Measurements from ENCODE around the gene MFN2. TPM values are rescaled to one million over a fixed set of nuclear protein-coding genes. Genes with fewer than 3 reads are reported as not detected.
"Not testable (repeated sequence)": the region's sequence is repeated elsewhere in the genome, so short reads cannot be mapped to it uniquely, and the experiment has no call there.

MFN2 gene
- total RNA-seq, 3 donors from 2014 or later (not counting 1 experiment from before 2014, with no cell fraction given) = 54.7 to 65.9 (median 55.8) TPM

GRCh38 chr1:12029720-12030339 is 49.6 kb downstream of the MFN2 start:
- intact Hi-C loops (cut with micrococcal nuclease) = no loop called here

GRCh38 chr1:12031039-12031980 is 51.1 kb downstream of the MFN2 start:
- WGBS (ENCODE audit: insufficient coverage) = 92% methylated on average over 19 of the region's 20 CpGs
- no peak overlapping the region for H3K4me3 Mint-ChIP-seq
- Histone ChIP-seq H3K4me1 (ENCODE audit: control insufficient read depth, insufficient read depth, low read length) (peaks cover 2% of the 10 kb centered on the region), H3K4me3 (ENCODE audit: low read length) (no peak overlapping the region), H3K36me3 (ENCODE audit: control insufficient read depth, insufficient read depth, low read length) (peaks cover 44% of the 10 kb centered on the region), H3K27ac (ENCODE audit: low read length) (no peak overlapping the region), H3K27me3 (ENCODE audit: control insufficient read depth, insufficient read depth, low read length) (no peaks in the 10 kb centered on the region), H3K9me3 (ENCODE audit: control insufficient read depth, insufficient read depth, low read length) (no peaks in the 10 kb centered on the region)
- H3K36me3 Mint-ChIP-seq = peaks cover 11% of the 10 kb centered on the region
- intact Hi-C loops (cut with micrococcal nuclease) = no loop called here
- peak; percentile 19 for TF ChIP-seq CTCF (IDR thresholded peaks at IDR 0.05)
- peaks cover 0 to 10% of the 10 kb centered on the region in 2 donors for H3K4me1 Mint-ChIP-seq
- ATAC-seq (peak in 1 of 3 donors; percentile 44), DNase-seq (peak in 1 of 2 donors; percentile 48)
- no peak overlapping the region for H3K27ac Mint-ChIP-seq
- no peaks in the 10 kb centered on the region for H3K9me3 Mint-ChIP-seq
- no peaks in the 10 kb centered on the region for H3K27me3 Mint-ChIP-seq (ENCODE audit: low read depth in 2 of 2)

More at GRCh38 chr1:12029720-12030339, 49.6 kb downstream of the MFN2 start:
- Mint-ChIP-seq H3K27me3 (ENCODE audit: low read depth in 2 of 2) (no peaks in the 10 kb centered on the region), H3K4me1 (peaks cover 0 to 10% of the 10 kb centered on the region in 2 donors), H3K36me3 (peaks cover 11% of the 10 kb centered on the region), H3K27ac (no peak overlapping the region), H3K4me3 (no peak overlapping the region), H3K9me3 (no peaks in the 10 kb centered on the region)
- Histone ChIP-seq H3K27me3 (ENCODE audit: control insufficient read depth, insufficient read depth, low read length) (no peaks in the 10 kb centered on the region), H3K27ac (ENCODE audit: low read length) (no peak overlapping the region), H3K4me1 (ENCODE audit: control insufficient read depth, insufficient read depth, low read length) (peaks cover 2% of the 10 kb centered on the region), H3K4me3 (ENCODE audit: low read length) (no peak overlapping the region), H3K9me3 (ENCODE audit: control insufficient read depth, insufficient read depth, low read length) (no peaks in the 10 kb centered on the region), H3K36me3 (ENCODE audit: control insufficient read depth, insufficient read depth, low read length) (peaks cover 50% of the 10 kb centered on the region)
- WGBS (ENCODE audit: insufficient coverage) = 91% methylated on average over 32 of the region's 32 CpGs
- ATAC-seq = no peak
- no peak for TF ChIP-seq CTCF (IDR thresholded peaks at IDR 0.05)
- no peak for DNase-seq

GRCh38 chr1:12032161-12032621 is 51.9 kb downstream of the MFN2 start:
- no peak overlapping the region for H3K27ac Mint-ChIP-seq
- H3K4me1 Mint-ChIP-seq = peaks cover 0 to 10% of the 10 kb centered on the region in 2 donors
- H3K4me3 Mint-ChIP-seq = no peak overlapping the region
- no peak overlapping the region for H3K27ac ChIP-seq (ENCODE audit: low read length)
- H3K9me3 Mint-ChIP-seq = no peaks in the 10 kb centered on the region
- no peak overlapping the region for H3K4me3 ChIP-seq (ENCODE audit: low read length)
- no peaks in the 10 kb centered on the region for H3K27me3 ChIP-seq (ENCODE audit: control insufficient read depth, insufficient read depth, low read length)
- H3K27me3 Mint-ChIP-seq (ENCODE audit: low read depth in 2 of 2) = no peaks in the 10 kb centered on the region
- no peak for DNase-seq
- intact Hi-C loops (cut with micrococcal nuclease) = no loop called here
- no peak for ATAC-seq
- WGBS (ENCODE audit: insufficient coverage) = 97% methylated on average over 10 of the region's 10 CpGs
- H3K36me3 Mint-ChIP-seq = peaks cover 2% of the 10 kb centered on the region
- peaks cover 2% of the 10 kb centered on the region for H3K4me1 ChIP-seq (ENCODE audit: control insufficient read depth, insufficient read depth, low read length)
- no peaks in the 10 kb centered on the region for H3K9me3 ChIP-seq (ENCODE audit: control insufficient read depth, insufficient read depth, low read length)
- peaks cover 36% of the 10 kb centered on the region for H3K36me3 ChIP-seq (ENCODE audit: control insufficient read depth, insufficient read depth, low read length)
- TF ChIP-seq CTCF (IDR thresholded peaks at IDR 0.05) = no peak

- WGBS (ENCODE audit: insufficient coverage) = 97% methylated on average over 5 of the region's 5 CpGs
- intact Hi-C loops (cut with micrococcal nuclease); H3K4me1 ChIP-seq (ENCODE audit: control insufficient read depth, insufficient read depth, low read length); DNase-seq; H3K27ac ChIP-seq (ENCODE audit: low read length); ATAC-seq; H3K27me3 ChIP-seq (ENCODE audit: control insufficient read depth, insufficient read depth, low read length); H3K9me3 Mint-ChIP-seq; H3K4me1 Mint-ChIP-seq; H3K4me3 Mint-ChIP-seq; H3K9me3 ChIP-seq (ENCODE audit: control insufficient read depth, insufficient read depth, low read length); H3K36me3 Mint-ChIP-seq; H3K4me3 ChIP-seq (ENCODE audit: low read length); H3K27me3 Mint-ChIP-seq (ENCODE audit: low read depth in 2 of 2); H3K27ac Mint-ChIP-seq: not testable (repeated sequence)
- peaks cover 25% of the 10 kb centered on the region for H3K36me3 ChIP-seq (ENCODE audit: control insufficient read depth, insufficient read depth, low read length)
These were observed 53.2 kb downstream of the MFN2 start for GRCh38 chr1:12033441-12033840.

Data from natural killer cell (primary cell).